Activated CD4-positive, CD25-positive, alpha-beta regulatory T cell (primary cell): ENCODE results near the gene NPIPA1.
"Not testable (repeated sequence)": the region's sequence is repeated elsewhere in the genome, so short reads cannot be mapped to it uniquely, and the experiment has no call there.

Experiments used
- DNase-seq, 4 experiments: peaks; one replicate each; lab custom pipeline; 2025; lab: John Stamatoyannopoulos, UW

The NPIPA1 gene

DNA sequence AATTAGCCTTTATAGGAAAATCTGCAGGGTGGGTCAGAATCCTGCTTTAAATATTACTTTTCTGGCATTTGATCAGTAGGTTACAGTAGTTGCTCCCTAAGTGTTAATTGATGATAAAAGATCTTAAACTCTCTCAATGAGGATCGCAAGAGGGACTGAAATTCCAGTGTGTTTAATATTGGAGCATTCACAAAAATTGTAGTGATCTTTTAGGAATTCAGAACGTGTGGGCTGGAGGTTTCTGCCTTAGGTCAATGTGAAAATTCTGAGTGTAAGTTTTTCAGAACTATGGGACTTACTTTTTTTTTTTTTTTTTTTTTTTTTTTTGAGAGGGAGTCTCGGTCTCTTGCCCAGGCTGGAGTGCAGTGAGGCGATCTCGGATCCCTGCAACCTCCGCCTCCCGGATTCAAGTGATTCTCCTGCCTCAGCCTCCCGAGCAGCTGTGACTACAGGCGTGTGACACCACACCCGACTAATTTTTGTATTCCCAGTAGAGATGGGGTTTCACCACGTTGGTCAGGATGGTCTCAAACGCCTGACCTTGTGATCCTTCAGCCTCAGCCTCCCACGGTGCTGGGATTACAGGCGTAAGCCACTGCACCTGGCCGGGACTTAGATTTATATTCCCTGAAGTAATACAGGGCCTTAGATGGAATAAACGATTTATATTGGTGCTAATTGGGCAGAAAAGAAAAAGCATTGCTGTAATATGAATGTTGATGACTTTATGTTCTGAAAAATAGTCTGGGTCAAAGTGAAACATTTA is 39.9 kb downstream of the NPIPA1 start:
- not testable (repeated sequence) for DNase-seq

DNA sequence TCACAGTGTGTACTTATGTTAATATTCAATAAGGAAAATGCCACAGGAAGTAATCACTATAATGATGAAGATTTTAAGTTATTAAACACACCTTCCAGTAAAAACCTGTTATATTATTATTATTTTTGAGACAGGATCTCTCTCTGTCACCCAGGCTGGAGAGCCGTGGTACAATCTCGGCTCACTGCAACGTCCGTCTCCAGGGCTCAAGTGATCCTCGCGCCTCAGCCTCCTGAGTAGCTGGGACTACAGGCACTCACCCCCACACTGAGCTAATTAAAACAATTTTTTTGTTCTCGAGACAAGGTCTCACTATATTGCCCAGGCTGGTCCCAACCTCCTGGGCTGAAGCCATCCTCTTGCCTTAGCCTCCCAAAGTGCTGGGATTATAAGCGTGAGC is 41.0 kb downstream of the NPIPA1 start:
- DNase-seq: not testable (repeated sequence)

DNA sequence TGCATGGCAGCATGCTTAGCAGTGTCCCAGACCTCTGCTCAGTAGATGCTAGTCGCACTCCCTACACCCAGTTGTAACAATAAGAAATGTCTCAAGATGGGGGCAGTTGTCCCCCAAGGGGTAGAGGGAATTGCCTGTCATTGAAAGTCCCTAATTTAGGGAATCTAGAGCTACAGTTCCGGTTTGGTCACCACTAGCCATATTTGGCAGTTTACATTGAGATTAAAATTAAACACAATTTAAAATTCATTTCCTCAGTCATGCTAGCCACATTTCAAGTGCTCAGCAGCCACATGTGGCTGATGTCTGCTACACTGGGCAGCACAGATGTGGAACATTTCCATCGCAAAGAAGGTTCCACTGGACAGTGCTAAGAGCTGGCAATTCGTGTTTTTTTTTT is 41.7 kb downstream of the NPIPA1 start:
- not testable (repeated sequence) for DNase-seq

DNA sequence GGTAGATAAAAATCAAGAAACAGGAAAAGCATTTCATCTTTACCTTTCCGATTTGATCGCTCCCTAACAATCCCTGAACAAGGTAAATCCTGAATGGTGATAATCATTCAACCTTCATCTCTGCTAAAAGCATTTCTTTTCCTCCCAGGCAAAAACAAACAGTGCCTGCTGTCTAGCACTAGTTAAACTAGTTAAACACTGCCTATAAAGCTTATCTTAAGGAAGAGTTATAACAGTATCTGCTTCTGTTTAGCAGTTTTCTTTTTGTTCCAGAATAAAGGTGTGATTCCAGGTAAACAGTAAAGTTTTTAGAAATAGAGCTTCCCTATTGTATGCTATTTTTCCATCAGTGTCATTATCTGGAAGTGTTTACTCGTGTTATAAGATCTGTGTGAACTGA is 44.0 kb downstream of the NPIPA1 start:
- not testable (repeated sequence) for DNase-seq

DNA sequence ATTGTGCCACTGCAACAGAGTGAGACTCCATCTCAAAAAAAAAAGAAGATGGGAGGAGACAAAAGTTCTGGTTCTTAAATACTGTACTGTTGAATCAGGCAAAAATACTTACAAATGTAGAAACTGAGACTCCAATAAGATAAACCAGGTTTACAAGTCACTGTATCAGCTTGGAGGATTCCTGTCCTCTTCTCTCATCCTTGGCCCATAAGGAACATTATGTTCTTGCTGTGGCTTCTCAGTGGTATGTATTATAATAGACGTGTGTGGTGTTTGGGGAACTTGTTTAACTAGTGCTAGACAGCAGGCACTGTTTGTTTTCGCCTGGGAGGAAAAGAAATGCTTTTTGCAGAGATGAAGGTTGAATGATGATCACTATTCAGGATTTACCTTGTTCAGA is 45.3 kb downstream of the NPIPA1 start:
- DNase-seq: not testable (repeated sequence)

DNA sequence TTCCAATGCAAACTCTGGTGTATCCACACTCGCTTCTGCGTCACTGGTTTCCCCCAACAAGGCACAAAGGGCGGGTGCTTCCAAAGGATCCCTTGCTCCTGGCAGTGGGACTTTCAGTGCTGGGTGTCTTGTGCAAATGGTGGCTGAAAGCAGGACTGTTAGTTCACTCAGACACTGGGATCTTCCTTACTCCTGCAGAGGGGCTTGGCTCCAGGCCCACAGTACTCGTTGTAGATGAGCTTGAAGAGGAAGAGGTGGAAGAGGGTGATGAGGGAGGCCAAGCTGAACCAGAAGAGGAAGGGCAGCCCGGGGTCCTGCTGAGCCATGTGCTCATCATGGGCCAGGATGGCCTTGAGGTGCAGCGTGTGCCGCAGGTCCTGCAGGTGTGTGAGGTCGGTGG is 50.8 kb downstream of the NPIPA1 start:
- not testable (repeated sequence) for DNase-seq

DNA sequence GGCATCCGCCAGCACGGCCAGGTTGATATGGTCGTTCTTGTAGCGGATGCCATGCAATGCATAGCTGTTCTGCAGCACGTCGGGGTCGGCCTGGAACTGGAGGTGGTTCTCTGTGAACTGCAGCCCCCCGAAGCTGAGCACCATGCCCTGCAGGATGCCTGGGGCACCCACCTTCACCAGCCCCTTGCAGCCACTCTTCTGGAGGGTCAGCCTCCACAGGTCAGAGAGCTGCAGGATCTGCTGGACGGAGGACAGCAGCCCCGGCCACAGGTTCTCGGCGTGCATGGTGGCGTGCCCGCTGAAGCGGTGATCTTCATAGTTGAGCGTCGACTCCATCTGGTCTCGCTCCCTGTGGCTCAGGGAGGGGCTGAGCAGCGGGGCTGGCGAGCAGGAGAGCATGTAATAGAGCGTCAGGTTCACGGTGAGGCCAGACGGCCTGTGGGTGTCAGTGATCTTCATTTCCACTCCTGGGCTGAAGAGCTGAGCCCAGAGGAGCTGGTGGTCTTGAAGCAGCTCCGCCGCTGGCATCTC is 51.5 kb downstream of the NPIPA1 start:
- not testable (repeated sequence) for DNase-seq

DNA sequence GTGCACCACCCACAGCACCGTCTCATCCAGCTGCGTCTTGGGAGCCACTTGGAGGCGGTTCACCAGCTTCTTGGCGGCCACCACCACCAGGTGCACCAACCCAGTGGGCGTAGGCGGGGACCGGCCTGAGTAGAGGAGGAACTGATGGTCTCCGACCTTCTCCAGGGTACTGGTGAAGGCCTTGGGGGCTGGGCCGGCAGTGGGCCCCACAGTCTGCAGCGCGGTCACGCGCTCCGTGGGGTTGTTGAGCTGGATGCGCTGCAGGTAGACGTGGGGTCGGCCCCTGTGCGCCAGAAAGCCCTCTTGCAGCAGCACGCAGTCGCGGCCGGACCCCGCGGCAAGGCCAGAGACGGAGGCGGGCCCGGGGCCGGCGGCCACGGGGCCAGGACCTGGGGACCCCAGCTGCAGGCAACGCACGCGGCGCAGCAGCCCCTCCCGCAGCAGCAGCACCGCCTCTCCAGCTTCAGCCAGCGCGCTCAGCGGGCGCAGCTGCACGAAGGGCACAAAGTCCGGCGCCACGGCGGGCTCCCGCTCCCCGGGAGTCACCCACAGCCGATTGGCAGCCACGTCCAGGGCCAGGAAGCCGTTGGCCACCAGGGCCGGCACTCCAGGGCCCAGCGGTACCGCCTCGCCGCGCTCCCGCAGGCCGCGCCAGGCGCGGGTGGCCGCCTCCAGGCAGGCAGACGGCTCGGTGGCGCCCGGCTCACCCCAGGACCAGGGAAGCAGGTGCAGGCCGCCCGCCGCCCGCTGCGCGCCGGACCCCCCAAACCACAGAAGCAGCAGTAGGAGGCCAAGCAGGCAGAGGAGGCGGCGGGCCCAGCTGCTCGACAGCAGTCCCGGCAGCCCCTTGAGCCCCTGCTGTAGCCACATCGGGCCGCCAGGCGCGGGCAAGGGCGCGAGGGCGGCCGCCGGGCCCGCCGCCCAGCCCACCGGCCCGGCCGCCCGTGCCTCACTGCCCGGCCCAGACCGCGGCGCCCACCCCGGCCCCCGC is 52.3 kb downstream of the NPIPA1 start:
- not testable (repeated sequence) for DNase-seq

DNA sequence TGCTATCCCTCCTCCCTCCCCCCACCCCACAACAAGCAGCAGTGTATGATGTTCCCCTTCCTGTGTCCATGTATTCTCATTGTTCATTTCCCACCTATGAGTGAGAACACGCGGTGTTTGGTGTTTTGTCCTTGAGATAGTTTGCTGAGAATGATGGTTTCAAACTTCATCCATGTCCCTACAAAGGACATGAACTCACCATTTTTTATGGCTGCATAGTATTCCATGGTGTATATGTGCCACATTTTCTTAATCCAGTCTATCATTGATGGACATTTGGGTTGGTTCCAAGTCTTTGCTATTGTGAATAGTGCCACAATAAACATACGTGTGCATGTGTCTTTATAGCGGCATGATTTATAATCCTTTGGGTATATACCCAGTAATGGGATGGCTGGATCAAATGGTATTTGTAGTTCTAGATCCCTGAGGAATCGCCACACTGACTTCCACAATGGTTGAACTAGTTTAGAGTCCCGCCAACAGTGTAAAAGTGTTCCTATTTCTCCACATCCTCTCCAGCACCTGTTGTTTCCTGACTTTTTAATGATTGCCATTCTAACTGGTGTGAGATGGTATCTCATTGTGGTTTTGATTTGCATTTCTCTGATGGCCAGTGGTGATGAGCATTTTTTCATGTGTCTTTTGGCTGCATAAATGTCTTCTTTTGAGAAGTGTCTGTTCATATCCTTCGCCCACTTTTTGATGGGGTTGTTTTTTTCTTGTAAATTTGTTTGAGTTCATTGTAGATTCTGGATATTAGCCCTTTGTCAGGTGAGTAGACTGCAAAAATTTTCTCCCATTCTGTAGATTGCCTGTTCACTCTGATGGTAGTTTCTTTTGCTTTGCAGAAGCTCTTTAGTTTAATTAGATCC is 56.3 kb downstream of the NPIPA1 start:
- DNase-seq: not testable (repeated sequence)

DNA sequence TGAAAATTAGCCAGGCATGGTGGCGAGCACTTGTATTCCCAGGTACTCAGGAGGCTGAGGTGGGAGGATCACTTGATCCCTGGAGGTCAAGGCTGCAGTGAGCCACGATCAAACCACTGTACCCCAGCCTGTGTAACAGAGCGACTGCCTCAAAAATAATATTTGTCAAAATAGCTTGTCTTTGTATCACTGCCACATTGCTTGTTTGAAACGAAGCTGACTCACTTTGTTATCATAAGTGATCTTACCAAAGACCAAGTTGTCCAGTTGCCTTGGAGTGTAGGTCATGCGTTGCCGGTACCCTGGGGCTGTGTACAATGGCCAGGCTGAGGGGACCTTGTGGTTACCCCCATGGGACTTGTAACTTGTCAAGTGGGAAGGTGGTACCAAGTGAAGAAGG is 59.5 kb downstream of the NPIPA1 start:
- DNase-seq: not testable (repeated sequence)

DNA sequence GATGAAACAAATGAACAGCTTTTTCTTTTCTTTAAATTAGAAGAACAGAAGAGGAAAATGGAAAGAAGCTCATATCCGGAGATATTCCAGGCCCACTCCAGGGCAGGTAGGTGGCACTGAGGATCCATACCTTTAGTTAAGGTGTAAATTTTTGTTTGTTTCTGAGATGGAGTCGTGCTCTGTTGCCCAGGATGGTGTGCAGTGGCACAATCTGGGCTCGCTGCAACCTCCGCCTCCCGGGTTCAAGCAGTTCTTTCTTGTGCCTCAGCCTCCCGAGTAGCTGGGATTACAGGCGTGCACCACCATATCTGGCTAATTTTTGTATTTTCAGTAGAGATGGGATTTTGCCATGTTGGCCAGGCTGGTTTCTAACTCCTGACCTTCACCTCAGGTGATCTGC is 61.1 kb downstream of the NPIPA1 start:
- not testable (repeated sequence) for DNase-seq

DNA sequence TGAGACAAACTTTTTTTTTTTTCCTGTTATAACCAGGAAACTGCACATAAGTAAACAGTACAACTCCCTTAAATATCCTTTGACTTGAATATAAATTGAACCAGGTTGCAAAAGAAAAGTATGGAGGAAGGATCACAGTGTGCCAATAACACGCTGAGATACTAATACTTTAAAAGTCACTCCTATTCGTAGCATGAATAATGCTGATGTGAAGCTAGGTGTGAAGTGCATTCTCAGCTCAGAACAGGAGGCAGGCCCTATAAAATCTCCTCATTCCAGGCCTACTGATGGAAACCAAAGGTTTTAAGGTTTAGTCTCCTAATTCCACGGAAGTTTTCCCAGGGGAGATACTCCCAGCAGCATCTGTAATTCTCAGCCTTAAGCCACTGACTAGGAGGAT is 62.6 kb downstream of the NPIPA1 start:
- not testable (repeated sequence) for DNase-seq
